Activated T-cell treated with anti-CD3 and anti-CD28 coated beads for 1 hour (primary cell): ENCODE measurements around the gene PNMA3.
"Not testable (repeated sequence)": the region's sequence is repeated elsewhere in the genome, so short reads cannot be mapped to it uniquely, and the experiment has no call there.

ENCODE experiments used
- DNase-seq: peaks from one replicate; pipeline ENCODE4 v3.0.0-alpha.2; 2020; ENCODE audit warnings: low read depth

The PNMA3 gene, protein sequence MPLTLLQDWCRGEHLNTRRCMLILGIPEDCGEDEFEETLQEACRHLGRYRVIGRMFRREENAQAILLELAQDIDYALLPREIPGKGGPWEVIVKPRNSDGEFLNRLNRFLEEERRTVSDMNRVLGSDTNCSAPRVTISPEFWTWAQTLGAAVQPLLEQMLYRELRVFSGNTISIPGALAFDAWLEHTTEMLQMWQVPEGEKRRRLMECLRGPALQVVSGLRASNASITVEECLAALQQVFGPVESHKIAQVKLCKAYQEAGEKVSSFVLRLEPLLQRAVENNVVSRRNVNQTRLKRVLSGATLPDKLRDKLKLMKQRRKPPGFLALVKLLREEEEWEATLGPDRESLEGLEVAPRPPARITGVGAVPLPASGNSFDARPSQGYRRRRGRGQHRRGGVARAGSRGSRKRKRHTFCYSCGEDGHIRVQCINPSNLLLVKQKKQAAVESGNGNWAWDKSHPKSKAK

DNA sequence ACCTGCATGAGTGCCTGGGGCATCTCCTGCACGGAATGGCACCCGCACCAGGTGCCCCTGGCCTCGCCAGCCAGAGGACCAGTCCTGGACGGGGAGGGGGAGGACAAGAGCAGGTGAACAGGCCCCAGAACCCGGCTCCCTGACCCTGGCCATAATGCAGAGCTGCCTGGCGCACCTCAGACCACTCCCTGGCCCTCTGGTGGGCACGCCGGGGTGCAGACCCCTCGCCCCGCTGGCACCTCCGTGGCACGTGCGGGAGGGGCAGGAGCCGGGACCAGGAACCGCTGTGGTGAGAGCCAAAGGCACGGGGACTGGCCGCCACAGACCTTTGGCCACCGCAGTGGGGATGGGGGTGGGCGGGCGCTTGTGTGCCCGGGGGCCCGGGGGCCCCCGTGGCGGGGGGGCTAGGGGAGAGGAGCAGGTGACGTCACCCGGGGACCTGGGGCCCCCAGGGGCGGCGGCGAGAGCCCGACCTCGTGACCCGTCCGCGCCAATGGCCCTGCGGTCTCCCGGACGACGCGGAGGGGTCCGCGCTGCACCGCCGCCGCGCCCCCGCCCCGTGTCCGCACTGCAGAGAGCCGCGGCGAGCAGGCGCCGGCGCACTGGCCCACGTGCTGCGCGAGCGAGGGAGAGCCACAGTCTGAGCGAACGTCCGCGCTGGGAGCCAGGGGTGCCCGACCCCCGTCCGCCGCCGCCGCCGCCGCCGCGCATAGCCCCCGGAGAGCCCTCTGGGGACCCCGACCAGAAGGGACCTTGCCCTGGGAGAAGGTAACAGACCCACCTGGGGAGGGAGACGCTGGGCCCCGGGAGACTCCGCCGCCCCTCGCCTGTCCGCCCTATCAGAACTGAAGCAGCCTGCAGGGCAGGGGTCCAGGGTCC is at the start of gene PNMA3:
PNMA3 (plus strand) TSS at position 600 of the 879 bp plus-strand sequence. CDS start 586 bp downstream, outside the sequence.
- no peak for DNase-seq

DNA sequence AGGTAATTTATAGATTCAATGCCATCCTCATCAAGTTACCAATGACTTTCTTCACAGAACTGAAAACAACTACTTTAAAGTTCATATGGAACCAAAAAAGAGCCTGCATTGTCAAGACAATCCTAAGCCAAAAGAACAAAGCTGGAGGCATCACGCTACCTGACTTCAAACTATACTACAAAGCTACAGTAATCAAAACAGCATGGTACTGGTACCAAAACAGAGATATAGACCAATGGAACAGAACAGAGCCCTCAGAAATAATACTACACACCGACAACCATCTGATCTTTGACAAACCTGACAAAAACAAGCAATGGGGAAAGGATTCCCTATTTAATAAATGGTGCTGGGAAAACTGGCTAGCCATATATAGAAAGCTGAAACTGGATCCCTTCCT is 39.1 kb upstream of the PNMA3 start:
- DNase-seq, result not testable (repeated sequence)

DNA sequence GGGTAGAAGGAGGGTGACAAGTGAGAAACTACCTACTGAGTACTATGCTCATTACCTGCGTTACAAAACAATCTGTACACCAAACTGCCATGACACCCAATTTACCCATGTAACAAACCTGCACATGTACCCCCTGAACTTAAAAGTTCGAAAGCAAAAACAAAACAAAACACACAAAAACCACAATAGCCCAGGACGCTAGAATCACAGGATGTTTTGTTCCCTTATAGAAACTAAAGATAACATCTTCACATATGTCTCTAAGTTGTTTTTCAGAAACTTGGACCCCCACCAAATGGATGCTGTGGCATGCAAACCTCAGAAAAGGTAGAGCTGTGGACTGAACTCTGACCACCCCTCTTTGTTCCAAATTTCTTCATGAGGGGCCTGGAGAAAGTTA is 37.1 kb upstream of the PNMA3 start:
- DNase-seq, result no peak

DNA sequence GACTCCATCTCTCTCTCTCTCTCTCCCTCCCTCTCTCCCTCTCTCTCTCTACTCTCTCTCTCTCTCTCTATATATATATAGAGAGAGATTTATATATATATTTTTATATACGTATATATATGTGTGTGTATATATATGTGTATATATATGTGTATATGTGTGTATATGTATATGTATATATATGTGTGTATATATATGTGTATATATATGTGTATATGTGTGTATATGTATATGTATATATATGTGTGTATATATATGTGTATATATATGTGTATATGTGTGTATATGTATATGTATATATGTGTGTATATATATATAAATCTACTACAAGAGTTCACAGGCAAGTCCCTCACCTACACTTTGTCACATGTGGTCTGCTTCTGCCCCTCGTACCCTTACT is 29.8 kb upstream of the PNMA3 start:
- DNase-seq, result not testable (repeated sequence)

DNA sequence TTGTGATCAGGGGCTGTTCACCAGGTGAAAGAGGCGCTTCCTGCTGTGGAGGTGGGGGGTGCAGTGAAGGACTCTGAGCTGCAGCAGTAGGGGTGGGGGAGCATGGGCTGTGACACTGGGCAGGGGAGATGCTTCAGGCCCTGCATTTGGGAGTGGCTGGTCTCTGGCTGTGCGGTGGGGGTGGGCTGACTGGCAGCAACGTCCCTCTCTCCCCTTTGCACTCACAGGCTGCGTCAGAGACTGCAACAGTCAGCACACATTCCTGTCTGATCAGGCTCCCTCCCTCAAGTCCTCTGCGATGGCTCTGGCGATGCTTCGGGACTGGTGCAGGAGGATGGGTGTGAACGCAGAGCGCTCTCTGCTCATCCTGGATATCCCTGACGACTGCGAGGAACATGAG is 27.8 kb upstream of the PNMA3 start:
- DNase-seq, result not testable (repeated sequence)

DNA sequence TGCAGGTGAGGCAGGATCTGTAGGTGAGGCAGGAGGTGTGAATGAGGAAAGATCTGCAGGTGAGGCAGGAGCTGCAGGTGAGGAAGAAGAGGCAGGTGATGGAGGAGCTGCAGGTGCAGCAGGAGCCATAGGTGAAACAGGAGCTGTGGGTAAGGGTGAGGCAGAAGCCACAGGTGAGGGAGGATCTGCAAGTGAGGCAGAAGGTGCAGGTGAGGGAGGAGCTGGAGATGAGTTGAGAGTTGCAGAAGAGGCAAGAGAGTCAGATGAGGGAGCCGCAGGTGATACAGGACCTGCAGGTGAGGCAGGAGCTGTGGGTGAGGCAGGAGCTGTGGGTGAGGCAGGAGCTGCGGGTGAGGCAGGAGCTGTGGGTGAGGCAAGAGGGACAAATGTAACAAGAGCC is 27.1 kb upstream of the PNMA3 start:
- no peak for DNase-seq

DNA sequence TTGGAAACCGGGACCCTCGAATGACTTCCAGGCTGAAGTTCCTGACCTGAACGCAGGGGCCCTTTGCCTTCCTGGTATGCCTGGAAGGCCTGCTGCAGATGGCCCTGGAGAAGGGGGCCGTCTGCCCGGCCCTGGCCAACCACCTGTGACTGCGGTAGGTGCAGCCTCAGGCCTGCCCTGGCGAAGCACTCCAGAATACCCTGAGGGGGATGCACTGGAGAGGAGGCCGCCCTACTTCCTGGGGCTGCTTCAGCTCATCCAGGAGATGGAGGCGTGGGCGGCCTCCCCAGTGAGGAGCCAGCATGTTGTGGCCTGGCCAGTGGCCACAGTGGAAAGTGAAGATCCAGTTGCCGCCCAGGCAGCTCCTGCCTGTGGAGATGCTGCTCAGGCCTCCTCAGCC is 26.4 kb upstream of the PNMA3 start:
- no peak for DNase-seq

DNA sequence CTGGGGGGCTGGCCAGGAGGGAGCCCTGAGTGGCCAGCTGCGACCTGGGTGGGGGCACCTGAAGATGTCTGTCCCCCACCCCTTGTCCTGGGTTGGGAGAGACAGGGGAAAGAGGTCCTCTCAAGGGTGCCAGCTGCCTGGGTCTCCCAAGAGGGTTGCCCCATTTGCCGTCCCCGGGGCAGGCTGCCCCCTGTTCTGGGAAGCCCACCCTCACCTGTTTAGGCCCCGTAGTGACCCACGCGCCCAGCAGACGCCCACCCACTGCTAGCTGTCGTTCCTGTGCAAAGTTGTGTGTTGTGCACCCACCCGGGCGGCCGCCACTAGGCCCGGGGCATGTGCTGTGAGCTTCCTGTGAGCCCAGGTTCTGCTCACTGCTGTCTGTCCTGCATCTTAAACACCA is 25.5 kb upstream of the PNMA3 start:
- DNase-seq, result no peak

DNA sequence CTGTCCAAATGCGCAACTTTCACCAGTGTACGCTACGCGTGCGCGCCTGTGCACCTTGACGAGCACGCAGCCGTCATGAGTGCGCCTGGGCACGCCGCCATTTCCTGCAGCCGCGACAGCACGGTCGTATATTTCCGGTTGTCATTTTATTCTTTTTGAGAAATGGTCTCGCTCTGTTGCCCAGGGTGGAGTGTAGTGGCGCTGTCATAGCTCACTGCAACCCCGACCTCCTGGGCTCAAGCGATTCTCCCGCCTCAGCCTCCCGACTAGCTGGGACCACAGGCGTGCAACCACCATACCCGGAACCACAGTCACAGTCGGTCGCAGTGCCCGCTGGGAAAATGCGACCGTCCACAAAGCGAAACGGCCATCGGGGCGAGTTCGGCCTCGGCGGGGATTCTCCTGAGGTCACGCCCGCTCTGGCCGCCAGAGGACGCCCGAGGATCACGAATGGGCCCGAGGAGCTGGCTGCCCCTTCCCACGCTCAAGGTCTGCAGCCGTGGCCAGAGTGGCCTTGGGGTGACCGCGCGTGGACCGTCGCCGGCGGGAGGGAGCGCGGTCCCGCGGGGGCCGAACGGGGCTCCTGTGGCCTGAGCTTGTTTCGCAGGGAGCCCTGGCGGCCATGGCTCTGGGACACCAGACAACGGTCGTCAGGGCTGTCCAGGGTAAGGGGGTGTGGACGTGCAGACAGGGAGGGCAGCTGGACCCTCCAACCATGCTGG is 23.7 kb upstream of the PNMA3 start:
- peak; percentile 39 for DNase-seq

DNA sequence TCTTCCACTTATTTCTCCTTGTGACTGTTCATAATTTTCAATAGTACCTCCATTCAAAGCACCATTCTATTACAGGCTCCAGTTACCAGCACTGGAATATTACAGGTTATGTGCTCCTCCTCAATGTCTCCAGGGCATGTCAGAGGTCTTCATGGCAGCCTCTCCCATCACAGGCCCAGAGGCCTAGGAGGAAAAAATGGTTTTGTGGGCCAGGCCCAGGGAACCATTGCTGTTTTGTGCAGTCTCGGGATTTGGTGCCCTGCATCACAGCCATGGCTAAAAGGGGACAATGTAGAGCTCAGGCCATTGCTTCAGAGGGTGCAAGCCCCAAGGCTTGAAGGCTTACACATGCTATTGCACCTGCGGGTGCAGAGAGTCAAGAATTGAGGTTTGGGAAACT is 7.2 kb upstream of the PNMA3 start:
- no peak for DNase-seq

DNA sequence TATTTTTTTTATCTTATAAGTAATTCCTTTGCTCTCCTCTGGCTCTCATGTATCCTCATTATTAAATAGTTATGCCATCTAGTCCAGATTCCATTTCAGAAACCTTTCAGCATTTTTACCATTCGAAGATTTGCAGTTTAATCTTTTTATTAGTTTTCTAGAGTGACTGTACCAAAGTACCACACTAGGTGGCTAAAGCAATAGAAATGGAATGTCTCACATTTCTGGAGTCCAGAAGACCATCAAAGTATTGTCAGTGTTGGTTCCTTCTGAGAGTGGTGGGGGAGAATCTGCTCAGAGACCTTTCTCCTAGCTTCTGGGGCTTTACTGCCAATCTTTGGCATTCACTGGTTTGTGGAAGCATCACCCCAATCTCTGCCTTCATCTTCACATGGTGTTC is 3.7 kb upstream of the PNMA3 start:
- no peak for DNase-seq

DNA sequence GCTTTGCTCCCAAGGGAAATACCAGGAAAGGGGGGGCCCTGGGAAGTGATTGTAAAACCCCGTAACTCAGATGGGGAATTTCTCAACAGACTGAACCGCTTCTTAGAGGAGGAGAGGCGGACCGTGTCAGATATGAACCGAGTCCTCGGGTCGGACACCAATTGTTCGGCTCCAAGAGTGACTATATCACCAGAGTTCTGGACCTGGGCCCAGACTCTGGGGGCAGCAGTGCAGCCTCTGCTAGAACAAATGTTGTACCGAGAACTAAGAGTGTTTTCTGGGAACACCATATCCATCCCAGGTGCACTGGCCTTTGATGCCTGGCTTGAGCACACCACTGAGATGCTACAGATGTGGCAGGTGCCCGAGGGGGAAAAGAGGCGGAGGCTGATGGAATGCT is 1.0 kb downstream of the PNMA3 start:
- DNase-seq, result no peak

DNA sequence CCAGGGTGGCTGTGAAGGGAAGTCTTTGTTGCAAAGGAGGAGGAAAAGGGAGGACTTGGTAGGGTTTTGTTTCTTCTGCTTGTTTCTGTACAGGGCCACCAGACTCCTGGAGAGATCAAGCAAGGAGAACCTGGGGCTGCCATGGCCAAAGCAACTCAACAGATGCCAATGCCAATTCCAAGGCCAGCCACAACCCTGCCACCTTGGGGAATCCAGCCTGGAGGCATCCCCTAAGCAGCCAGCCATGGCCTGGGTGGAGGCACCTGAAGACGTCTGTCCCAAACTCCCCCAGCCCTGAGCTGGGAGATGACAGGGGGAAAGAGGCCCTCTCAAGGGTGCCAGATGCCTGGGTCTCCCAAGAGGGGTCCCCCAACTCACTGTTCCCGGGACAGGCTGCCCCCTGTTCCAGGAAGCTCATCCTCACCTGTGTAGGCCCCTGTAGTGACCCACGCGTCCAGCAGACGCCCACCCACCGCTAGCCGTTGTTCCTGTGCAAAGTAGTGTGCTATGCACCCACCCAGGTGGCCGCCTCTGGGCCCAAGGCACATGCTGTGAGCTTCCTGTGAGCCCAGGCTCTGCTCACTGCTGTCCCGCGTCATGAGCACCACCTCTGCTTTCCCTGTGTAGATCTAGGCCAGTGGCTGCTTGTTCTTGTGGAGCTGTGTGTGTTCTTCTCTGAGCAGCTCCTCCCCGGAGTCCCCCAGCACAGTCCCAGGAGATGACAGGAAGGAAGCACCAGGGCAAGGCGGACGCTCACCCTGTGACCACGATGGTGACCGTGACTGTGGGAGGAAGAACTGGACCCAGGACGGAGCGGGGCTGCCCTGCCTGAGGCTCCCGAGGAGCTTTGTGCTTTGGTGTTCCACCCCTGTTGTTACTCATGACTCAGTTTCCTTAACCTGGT is 3.2 kb downstream of the PNMA3 start:
- DNase-seq, result no peak

DNA sequence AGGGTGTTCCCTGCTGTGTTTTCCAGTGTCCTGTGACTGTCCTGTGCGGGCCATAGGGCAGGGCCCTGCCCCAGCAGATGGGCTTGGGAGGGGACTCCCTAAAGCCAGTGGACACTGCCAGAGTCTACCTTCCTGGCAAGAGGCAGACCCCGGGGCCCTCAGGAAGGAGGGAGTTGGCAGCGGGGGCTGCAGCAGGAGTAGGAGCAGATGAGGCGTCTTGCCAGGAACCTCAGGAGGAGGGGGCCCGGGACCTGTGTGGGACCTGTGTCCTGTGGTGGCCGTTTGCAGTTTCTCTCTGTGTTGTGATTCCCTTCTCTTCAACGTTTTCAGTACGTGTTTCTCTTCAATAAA is 3.8 kb downstream of the PNMA3 start:
- DNase-seq, result no peak

DNA sequence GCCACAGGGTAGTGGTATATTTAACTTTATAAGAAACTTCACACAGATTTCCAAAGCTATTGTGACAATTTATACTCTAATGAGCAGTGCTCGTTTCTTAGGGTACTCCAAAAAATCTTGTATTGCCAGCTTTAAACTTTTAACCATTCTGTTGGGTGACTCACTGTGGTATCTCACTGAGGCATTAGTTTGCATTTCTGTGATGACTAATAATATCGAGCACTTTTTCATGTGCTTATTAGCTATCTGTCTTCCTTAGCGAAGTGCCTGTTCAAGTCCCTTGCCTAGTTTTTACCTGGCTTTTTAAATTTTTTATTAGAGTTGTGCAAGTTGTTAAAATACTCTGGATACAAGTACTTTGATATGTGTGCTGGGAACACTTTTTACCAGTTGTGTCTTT is 5.5 kb downstream of the PNMA3 start:
- no peak for DNase-seq

DNA sequence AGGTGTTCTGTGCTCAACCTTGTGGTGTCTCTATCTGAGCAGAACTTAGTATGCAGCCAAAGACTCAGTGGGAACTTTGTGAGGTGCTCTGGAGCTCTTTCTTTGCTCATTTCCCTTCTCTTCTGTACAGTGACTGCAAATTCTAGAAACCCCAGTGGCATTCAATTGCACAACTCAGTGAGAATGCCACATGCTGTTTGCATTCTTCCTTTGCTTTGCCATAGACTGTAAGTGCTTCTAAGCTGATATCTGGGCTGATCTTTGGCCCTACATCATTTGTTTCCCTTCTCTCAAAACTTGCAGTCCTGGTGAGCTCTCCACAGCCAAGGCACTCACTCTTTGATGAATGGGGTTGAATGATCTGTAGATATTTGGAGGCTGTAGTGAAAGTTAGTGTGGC is 7.0 kb downstream of the PNMA3 start:
- no peak for DNase-seq

DNA sequence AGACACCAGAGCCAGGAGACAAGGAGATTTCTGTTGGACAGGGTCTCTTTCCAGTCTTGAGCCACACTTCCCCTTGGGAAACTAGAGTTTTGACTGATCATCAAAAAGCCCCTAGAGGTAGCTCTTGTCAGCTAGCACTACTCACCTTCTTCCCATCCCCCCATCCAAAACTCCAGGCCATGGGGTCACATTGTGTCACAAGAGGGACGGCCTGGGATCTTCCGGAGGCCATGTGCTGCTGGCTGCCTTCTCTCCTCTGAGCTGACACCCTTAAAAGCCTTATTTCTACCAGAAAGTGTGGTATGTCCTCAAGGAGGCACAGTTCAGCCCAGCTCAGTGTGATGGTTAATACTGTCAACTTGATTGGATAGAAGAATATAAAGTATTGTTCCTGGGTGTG is 7.8 kb downstream of the PNMA3 start:
- DNase-seq, result no peak

DNA sequence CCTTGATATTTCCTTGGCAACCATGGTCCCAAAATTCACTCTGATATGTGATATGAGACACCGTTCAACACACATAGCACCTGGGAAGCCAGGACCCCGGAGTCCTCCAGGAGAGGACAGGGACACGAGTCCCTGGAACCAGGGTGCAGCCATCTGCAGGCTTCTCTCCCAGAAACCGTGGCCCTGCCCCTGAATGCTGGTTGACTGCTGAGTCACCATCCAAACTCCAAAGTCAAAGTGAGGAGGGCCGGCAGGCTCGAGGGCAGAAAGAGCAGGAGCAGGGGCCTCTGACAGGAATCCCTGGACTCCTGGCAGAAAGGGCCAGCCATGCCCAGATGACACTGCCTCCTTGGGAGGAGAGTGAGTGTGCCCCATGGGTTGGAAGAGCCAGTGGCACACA is 9.1 kb downstream of the PNMA3 start:
- no peak for DNase-seq

DNA sequence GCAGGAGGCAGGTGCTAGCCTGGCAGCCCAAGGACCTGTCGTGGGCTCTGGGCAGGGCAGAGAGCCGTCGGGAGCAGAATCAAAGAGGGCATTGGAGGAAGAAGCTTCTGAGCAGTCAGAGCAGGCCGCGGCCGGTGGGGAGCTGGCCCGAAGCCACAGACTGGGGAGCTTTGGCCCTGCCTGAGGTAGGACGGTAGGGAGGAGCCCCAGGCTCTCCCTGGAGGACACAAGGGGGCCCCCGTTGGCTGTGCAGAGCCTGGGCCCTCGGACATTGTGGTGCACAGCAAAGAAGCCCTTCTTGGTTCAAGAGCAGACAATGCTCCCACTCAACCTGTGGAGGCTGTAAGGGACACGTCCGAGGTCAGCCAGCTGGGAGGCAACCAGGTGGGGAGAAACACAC is 10.1 kb downstream of the PNMA3 start:
- not testable (repeated sequence) for DNase-seq

DNA sequence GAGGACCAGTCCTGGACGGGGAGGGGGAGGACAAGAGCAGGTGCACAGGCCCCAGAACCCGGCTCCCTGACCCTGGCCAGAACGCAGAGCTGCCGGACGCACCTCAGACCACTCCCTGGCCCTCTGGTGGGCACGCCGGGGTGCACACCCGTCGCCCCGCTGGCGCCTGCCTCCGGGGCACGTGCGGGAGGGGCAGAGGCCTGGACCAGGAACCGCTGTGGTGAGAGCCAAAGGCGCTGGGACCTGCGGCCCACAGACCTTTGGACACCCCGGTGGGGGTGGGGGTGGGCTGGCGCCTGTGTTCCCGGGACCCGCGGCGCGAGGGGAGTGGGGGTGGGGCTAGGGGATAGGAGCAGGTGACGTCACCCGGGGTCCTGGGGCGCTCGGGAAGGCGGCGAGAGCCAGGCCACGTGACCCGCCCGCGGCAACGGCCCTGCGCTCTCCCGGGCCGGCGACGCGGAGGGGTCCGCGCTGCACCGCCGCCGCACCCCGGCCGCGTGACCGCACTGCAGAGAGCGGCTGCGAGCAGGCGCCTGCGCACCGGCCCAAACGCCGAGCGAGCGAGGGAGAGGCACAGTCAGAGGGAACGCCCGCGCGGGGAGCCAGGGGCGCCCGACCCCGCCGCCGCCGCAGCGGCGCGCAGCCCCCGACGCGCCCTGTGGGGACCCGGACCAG is 15.8 kb downstream of the PNMA3 start, which contains the start of gene PNMA6A:
PNMA6A (plus strand) TSS at position 546 of the 675 bp plus-strand sequence. CDS start 609 bp downstream, outside the sequence.
- not testable (repeated sequence) for DNase-seq

DNA sequence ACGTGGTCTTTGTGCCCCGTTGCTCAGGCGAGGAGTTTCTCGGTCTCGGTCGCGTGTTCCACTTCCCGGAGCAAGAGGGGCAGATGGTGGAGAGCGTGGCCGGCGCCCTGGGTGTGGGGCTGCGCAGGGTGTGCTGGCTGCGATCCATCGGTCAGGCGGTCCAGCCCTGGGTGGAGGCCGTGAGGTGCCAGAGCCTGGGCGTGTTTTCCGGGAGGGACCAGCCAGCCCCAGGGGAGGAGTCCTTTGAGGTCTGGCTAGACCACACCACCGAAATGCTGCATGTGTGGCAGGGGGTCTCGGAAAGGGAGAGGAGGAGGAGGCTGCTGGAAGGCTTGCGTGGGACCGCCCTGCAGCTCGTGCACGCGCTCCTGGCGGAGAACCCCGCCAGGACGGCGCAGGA is 17.1 kb downstream of the PNMA3 start:
- DNase-seq, result not testable (repeated sequence)
